HFFc6 (cell line): ENCODE data around the gene R3HDM4. TPM values are rescaled to one million over a fixed set of nuclear protein-coding genes. Genes with fewer than 3 reads are reported as not detected.
A peak's percentile ranks its signal among the peaks of the same experiment; 100 is the strongest.
"Not testable (repeated sequence)": the region's sequence is repeated elsewhere in the genome, so short reads cannot be mapped to it uniquely, and the experiment has no call there.

Experiments used
- DNase-seq: peaks from one replicate; pipeline ENCODE4 v3.0.0-alpha.2; 2018
- H3K27ac Mint-ChIP-seq: 2 replicates; pipeline ENCODE4 v1.8.0; 2020; ENCODE audit warnings: mild to moderate bottlenecking, mixed read lengths
- H3K27me3 Mint-ChIP-seq: 2 replicates; pipeline ENCODE4 v1.8.0; 2021; ENCODE audit warnings: mild to moderate bottlenecking, moderate library complexity, mixed read lengths; ENCODE audit not compliant: insufficient read depth
- H3K36me3 Mint-ChIP-seq: 2 replicates; pipeline ENCODE4 v1.8.0; 2021; ENCODE audit warnings: low read depth, mixed read lengths
- H3K4me1 Mint-ChIP-seq: 2 replicates; pipeline ENCODE4 v1.8.0; 2020; ENCODE audit warnings: low read depth, mixed read lengths
- H3K4me3 Mint-ChIP-seq: 2 replicates; pipeline ENCODE4 v1.8.0; 2020; ENCODE audit warnings: mild to moderate bottlenecking, moderate library complexity, mixed read lengths
- H3K9me3 Mint-ChIP-seq: 2 replicates; pipeline ENCODE4 v1.8.0; 2020; ENCODE audit warnings: mild to moderate bottlenecking, mixed read lengths
- total RNA-seq, 6 experiments: library from RNA; stranded (reverse); fragmentation: NEBNext Ultra II Directional; extraction: Animal tissue kit (Norgen Biotek cat#: 25700); gene quantifications; 2 replicates in 1 of 6; 3 replicates in 5 of 6; pipeline ENCODE4 v1.2.3, GENCODE V29; 2021
- TF ChIP-seq, protein P1 (sequence below): fragments of 200-600 bp; sonication (generic); IDR thresholded peaks from 2 replicates; pipeline ENCODE4 v1.5.0; 2021; ENCODE audit warnings: antibody characterized with exemption, mild to moderate bottlenecking

R3HDM4 gene
- total RNA-seq, 6 experiments from 2014 or later = 41.9 to 53.4 (median 45.9) TPM

DNA sequence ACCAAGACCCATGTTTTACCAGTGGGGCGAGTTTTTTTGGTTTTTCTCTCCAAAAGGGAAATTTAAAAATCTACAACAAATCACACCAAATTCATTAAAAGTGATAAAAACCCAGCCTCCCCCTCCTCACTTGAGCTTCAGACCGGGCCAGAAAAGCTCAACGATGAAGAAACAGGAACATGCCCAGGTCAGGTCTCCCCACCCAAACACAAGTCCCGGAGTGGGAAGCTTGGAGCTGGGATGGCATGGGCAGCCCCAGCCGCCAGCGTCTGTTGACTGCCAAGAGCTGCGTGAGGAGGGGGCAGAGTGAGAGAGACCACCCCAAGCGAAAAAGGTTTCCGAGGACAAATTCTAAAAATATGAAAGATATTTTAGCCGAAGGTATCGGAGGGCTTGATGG, 16.0 kb downstream of the R3HDM4 start:
- H3K27me3 Mint-ChIP-seq = peaks cover 7% of the 10 kb centered on the region
- H3K27ac Mint-ChIP-seq = no peak overlapping the region
- TF ChIP-seq, protein P1, sequence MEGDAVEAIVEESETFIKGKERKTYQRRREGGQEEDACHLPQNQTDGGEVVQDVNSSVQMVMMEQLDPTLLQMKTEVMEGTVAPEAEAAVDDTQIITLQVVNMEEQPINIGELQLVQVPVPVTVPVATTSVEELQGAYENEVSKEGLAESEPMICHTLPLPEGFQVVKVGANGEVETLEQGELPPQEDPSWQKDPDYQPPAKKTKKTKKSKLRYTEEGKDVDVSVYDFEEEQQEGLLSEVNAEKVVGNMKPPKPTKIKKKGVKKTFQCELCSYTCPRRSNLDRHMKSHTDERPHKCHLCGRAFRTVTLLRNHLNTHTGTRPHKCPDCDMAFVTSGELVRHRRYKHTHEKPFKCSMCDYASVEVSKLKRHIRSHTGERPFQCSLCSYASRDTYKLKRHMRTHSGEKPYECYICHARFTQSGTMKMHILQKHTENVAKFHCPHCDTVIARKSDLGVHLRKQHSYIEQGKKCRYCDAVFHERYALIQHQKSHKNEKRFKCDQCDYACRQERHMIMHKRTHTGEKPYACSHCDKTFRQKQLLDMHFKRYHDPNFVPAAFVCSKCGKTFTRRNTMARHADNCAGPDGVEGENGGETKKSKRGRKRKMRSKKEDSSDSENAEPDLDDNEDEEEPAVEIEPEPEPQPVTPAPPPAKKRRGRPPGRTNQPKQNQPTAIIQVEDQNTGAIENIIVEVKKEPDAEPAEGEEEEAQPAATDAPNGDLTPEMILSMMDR = no peak
- H3K4me3 Mint-ChIP-seq = no peak overlapping the region
- H3K9me3 Mint-ChIP-seq = no peaks in the 10 kb centered on the region
- no peak for DNase-seq
- no peaks in the 10 kb centered on the region for H3K4me1 Mint-ChIP-seq
- H3K36me3 Mint-ChIP-seq = no peaks in the 10 kb centered on the region

DNA sequence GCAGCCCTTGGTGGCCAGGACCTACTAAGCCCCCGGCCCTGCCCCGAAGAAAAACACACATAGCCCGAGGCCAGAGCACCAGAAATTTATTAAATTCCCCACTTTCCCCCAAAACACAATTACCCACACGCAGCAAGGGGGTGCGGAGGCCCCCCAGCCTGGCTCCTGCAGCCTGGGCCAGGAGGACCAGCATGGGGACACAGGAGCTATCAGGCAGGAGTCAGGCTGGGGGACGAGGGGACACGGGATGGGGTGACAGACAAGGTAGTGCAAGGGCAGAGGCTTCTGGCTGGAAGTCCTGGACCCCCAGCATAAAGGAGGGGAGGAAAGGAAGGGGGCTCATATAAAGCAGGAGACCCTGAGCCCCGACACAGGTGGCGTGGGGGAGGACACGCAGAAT, 16.6 kb downstream of the R3HDM4 start:
- H3K36me3 Mint-ChIP-seq = no peaks in the 10 kb centered on the region
- no peak for DNase-seq

DNA sequence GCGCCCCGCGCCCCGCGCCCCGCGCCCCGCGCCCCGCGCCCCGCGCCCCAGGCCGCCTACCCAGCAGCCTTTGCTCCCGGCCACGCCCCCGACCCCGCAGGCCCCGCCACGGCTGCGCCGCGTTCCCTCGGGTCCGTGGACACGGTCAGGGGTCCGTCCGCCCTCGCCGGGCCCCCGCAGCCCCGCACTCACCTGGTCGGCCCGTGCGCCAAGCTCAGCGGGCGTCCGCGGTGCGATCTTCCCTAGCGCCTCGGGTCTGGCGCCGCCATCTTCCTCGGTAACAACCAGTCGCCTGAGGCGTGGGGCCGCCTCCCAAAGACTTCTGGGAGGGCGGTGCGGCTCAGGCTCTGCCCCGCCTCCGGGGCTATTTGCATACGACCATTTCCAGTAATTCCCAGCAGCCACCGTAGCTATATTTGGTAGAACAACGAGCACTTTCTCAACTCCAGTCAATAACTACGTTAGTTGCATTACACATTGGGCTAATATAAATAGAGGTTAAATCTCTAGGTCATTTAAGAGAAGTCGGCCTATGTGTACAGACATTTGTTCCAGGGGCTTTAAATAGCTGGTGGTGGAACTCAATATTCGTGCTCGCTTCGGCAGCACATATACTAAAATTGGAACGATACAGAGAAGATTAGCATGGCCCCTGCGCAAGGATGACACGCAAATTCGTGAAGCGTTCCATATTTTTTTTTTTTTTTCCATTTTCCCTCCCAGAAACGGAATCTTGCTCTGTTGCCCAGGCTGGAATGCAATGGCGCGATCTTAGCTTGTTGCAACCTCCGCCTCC, 19.9 kb downstream of the R3HDM4 start, which contains the start of the genes MED16 and RNU6-9:
Gene MED16, minus strand, starts transcription at position 294 of the 796 bp plus-strand sequence. CDS start 2,056 bp downstream, outside the sequence.
Gene RNU6-9, plus strand, starts transcription at position 591 of the 796 bp plus-strand sequence.
- Mint-ChIP-seq H3K4me1 (no peaks in the 10 kb centered on the region), H3K27me3 (peaks cover 7% of the 10 kb centered on the region)
- TF ChIP-seq, protein P1 = no peak

More for the DNA sequence above, 16.6 kb downstream of the R3HDM4 start:
- no peaks in the 10 kb centered on the region for H3K9me3 Mint-ChIP-seq
- TF ChIP-seq, protein P1 = no peak
- H3K27me3 Mint-ChIP-seq = peaks cover 7% of the 10 kb centered on the region
- no peaks in the 10 kb centered on the region for H3K4me1 Mint-ChIP-seq
- no peak overlapping the region for H3K27ac Mint-ChIP-seq
- no peak overlapping the region for H3K4me3 Mint-ChIP-seq

DNA sequence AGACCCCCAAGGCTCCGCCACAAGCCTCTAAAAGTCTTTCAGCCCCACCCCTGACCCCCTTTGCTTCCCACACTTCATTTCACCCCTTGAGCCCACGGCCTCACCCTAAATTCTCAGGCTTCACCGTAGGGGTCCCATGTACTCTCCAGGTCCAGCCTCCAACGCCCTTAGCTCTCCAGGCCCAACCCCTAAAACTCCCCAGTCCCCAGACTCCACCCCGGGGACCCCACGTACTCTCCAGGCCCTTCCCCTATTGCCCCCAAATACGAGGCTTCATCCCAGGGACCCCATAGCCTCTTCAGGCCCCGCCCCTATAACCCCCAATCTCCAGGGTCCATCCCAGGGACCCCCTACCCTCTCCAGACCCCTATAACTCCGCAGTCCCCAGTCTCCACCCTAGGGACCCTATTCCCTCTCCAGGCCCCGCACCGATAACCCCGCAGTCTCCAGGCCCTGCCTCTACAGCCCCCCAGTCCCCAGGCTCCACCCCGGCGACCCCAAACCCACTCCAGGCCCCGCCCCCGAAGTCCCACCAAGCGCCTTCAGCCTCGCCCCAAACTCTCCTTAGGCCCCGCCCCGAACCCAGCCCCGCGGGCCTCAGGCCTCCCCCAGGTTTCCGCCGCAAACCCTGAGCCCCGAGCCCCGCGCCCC, 20.7 kb downstream of the R3HDM4 start:
- no peaks in the 10 kb centered on the region for H3K9me3 Mint-ChIP-seq
- H3K27me3 Mint-ChIP-seq = peaks cover 7% of the 10 kb centered on the region
- DNase-seq = no peak
- H3K4me3 Mint-ChIP-seq = peak overlapping the region; percentile 92
- H3K4me1 Mint-ChIP-seq = no peaks in the 10 kb centered on the region
- TF ChIP-seq, protein P1 = no peak
- H3K36me3 Mint-ChIP-seq = no peaks in the 10 kb centered on the region; the same call in 1 of the 2 replicates
- H3K27ac Mint-ChIP-seq = peak overlapping the region; percentile 83

More for the DNA sequence above, 19.9 kb downstream of the R3HDM4 start, which contains the start of the genes MED16 and RNU6-9:
- DNase-seq = peak; percentile 84
- H3K9me3 Mint-ChIP-seq = no peaks in the 10 kb centered on the region
- no peaks in the 10 kb centered on the region for H3K36me3 Mint-ChIP-seq
- H3K27ac Mint-ChIP-seq = peak within 1 kb of the TSS; percentile 99
- H3K4me3 Mint-ChIP-seq = peak within 1 kb of the TSS; percentile 92

DNA sequence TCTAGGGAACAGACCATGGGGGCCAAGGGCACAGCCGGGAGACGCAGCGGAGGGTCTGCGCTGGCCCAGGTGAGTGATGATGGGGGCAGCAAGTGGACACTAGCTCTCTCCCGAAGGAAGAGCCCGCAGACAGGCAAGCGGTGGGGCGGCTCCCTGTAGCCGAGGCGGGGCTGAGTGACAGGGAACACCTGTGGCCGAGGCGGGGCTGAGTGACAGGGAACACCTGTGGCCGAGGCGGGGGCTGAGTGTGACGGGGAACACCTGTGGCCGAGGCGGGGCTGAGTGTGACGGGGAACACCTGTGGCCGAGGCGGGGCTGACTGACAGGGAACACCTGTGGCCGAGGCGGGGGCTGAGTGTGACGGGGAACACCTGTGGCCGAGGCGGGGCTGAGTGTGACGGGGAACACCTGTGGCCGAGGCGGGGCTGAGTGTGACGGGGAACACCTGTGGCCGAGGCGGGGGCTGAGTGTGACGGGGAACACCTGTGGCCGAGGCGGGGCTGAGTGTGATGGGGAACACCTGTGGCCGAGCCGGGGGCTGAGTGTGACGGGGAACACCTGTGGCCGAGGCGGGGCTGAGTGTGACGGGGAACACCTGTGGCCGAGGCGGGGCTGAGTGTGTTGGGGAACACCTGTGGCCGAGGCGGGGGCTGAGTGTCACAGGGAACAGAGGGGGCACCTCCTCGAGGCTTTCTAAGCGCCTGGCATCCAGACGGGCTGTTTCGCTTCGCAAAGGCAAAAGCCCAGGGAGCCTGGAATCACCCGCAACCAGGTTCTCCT, 21.4 kb downstream of the R3HDM4 start:
- H3K27ac Mint-ChIP-seq, DNase-seq, H3K4me1 Mint-ChIP-seq, H3K36me3 Mint-ChIP-seq, H3K9me3 Mint-ChIP-seq, H3K27me3 Mint-ChIP-seq: not testable (repeated sequence)
- peak overlapping the region; percentile 92 for H3K4me3 Mint-ChIP-seq
